ENCODE measurements around the gene MRAS. TPM values are rescaled to one million over a fixed set of nuclear protein-coding genes. Genes with fewer than 3 reads are reported as not detected.
"Not testable (repeated sequence)": the region's sequence is repeated elsewhere in the genome, so short reads cannot be mapped to it uniquely, and the experiment has no call there.

MRAS gene
- total RNA-seq, 1 donor from 2014 or later, result 2.9 TPM

- TF ChIP-seq, protein P1, sequence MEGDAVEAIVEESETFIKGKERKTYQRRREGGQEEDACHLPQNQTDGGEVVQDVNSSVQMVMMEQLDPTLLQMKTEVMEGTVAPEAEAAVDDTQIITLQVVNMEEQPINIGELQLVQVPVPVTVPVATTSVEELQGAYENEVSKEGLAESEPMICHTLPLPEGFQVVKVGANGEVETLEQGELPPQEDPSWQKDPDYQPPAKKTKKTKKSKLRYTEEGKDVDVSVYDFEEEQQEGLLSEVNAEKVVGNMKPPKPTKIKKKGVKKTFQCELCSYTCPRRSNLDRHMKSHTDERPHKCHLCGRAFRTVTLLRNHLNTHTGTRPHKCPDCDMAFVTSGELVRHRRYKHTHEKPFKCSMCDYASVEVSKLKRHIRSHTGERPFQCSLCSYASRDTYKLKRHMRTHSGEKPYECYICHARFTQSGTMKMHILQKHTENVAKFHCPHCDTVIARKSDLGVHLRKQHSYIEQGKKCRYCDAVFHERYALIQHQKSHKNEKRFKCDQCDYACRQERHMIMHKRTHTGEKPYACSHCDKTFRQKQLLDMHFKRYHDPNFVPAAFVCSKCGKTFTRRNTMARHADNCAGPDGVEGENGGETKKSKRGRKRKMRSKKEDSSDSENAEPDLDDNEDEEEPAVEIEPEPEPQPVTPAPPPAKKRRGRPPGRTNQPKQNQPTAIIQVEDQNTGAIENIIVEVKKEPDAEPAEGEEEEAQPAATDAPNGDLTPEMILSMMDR (IDR thresholded peaks at IDR 0.05; ENCODE audit: insufficient read depth, low read length, severe bottlenecking), result no peak
- no peak overlapping the region for H3K4me3 ChIP-seq (ENCODE audit: low read depth, low read length)
- FAIRE-seq (no peak), DNase-seq (ENCODE audit: low read depth) (no peak)
- no peaks in the 10 kb centered on the region for H3K36me3 ChIP-seq (ENCODE audit: control insufficient read depth, insufficient read depth, low read length)
- H3K27me3 ChIP-seq (ENCODE audit: control insufficient read depth, insufficient read depth, low read length), result no peaks in the 10 kb centered on the region
These were observed 27.1 kb downstream of the MRAS start for GRCh38 chr3:138375447-138375846.

- H3K36me3 ChIP-seq (ENCODE audit: control insufficient read depth, insufficient read depth, low read length), result no peaks in the 10 kb centered on the region
- no peak for FAIRE-seq
- H3K4me3 ChIP-seq (ENCODE audit: low read depth, low read length), result no peak overlapping the region
- H3K27me3 ChIP-seq (ENCODE audit: control insufficient read depth, insufficient read depth, low read length), result no peaks in the 10 kb centered on the region
- DNase-seq (ENCODE audit: low read depth), result no peak
- TF ChIP-seq, protein P1 (IDR thresholded peaks at IDR 0.05; ENCODE audit: insufficient read depth, low read length, severe bottlenecking), result no peak
These were observed 28.3 kb downstream of the MRAS start for GRCh38 chr3:138376663-138377062.

DNA sequence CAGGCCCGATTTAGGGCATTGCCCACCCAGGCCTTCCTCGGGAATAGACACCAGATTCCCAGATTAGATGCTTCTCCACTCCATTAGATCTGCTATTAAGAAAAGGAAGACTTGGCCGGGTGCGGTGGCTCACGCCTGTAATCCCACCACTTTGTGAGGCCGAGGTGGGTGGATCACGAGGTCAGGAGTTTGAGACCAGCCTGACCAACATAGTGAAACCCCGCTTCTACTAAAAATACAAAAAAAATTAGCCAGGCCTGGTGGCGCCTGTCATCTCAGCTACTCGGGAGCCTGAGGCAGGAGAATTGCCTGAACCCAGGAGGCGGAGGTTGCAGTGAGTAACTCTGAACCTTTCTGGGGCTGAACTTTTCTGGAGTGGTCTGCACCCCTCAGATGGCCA lies 28.8 kb downstream of the MRAS start:
- H3K36me3 ChIP-seq (ENCODE audit: control insufficient read depth, insufficient read depth, low read length); FAIRE-seq; DNase-seq (ENCODE audit: low read depth); H3K27me3 ChIP-seq (ENCODE audit: control insufficient read depth, insufficient read depth, low read length); H3K4me3 ChIP-seq (ENCODE audit: low read depth, low read length): not testable (repeated sequence)

DNA sequence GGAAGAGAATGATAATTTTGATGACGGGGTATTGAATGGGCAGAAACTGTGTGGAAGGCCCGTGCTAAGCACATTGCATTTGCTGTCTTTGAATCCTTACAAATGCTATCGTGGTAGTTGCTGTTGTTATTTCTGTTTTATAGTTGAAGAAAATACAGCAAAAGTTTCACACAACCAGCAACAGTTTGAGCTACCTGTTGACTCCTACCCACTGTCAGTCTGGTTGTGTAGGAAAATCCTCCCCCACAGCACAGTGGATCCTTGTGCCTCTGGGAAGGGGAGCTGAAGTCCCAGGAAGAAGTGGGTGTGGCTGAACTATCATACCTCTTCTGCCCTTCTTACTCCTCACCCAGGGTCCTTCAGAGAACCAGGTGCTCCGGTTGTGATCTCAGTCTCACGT lies 29.4 kb downstream of the MRAS start:
- no peaks in the 10 kb centered on the region for H3K36me3 ChIP-seq (ENCODE audit: control insufficient read depth, insufficient read depth, low read length)
- H3K4me3 ChIP-seq (ENCODE audit: low read depth, low read length), result no peak overlapping the region
- no peaks in the 10 kb centered on the region for H3K27me3 ChIP-seq (ENCODE audit: control insufficient read depth, insufficient read depth, low read length)
- DNase-seq (ENCODE audit: low read depth), result no peak
- TF ChIP-seq, protein P1 (IDR thresholded peaks at IDR 0.05; ENCODE audit: insufficient read depth, low read length, severe bottlenecking), result no peak
- no peak for FAIRE-seq

DNA sequence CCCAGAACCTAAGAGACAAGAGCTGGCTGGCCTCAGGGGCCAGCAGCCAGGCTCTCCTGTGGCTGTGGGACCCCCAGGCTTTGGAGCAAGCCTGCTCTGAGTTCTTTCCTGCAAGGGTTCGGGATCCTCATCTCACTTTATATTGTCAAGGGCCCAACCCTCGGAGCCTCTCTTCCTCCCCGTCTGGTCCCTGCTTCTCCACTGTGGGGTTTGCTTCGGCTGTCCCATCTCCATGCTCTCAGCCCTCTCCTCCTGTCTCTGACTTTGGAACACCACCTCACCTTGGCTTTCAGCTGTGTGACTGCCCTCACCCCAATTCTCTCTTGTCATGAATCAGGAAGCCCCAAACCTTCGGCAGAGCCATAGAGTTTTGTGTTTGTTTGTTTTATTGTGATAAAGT lies 30.0 kb downstream of the MRAS start:
- Histone ChIP-seq H3K27me3 (ENCODE audit: control insufficient read depth, insufficient read depth, low read length) (no peaks in the 10 kb centered on the region), H3K36me3 (ENCODE audit: control insufficient read depth, insufficient read depth, low read length) (no peaks in the 10 kb centered on the region), H3K4me3 (ENCODE audit: low read depth, low read length) (no peak overlapping the region)
- no peak for FAIRE-seq
- TF ChIP-seq, protein P1 (IDR thresholded peaks at IDR 0.05; ENCODE audit: insufficient read depth, low read length, severe bottlenecking), result no peak
- DNase-seq (ENCODE audit: low read depth), result no peak

GRCh38 chr3:138378990-138379389 lies 30.6 kb downstream of the MRAS start:
- TF ChIP-seq, protein P1 (IDR thresholded peaks at IDR 0.05; ENCODE audit: insufficient read depth, low read length, severe bottlenecking), result no peak
- FAIRE-seq (no peak), DNase-seq (ENCODE audit: low read depth) (no peak)
- Histone ChIP-seq H3K36me3 (ENCODE audit: control insufficient read depth, insufficient read depth, low read length) (no peaks in the 10 kb centered on the region), H3K27me3 (ENCODE audit: control insufficient read depth, insufficient read depth, low read length) (no peaks in the 10 kb centered on the region), H3K4me3 (ENCODE audit: low read depth, low read length) (no peak overlapping the region)
